H1 (cell line): Measurements from ENCODE around the gene PGAM1. TPM values are rescaled to one million over a fixed set of nuclear protein-coding genes. Genes with fewer than 3 reads are reported as not detected.

Source experiments
- CTCF ChIA-PET: fragments of 300-600 bp; sonication (Branson Sonifier 250); formaldehyde crosslinking; loops from one replicate; lab custom pipeline; 2021; ENCODE audit not compliant: partially characterized antibody; lab: Charles Lee
- POLR2A ChIA-PET: fragments of 300-600 bp; sonication (Branson Sonifier 250); formaldehyde crosslinking; loops from one replicate; lab custom pipeline; 2021; ENCODE audit warnings: inconsistent platforms; ENCODE audit not compliant: partially characterized antibody; lab: Charles Lee
- DNase-seq, 2 experiments: peaks; one replicate each; pipeline versions ENCODE4 v3.0.0 to v3.0.0-alpha.2; 2010 to 2022; ENCODE audit warnings: low spot score in 2 of 2, low read depth in 1 of 2, mixed read lengths in 1 of 2
- FAIRE-seq: peaks from 2 replicates; lab custom pipeline; 2011; peaks lifted over from hg19 to GRCh38; lab: Jason Lieb, UNC
- H2AFZ ChIP-seq: 2 replicates; pipeline ENCODE4 v1.8.1; 2012; ENCODE audit warnings: low read length, inconsistent platforms
- H2AK5ac ChIP-seq: 2 replicates; pipeline ENCODE4 v1.6.1; 2013; ENCODE audit warnings: low read depth, low read length
- H2BK120ac ChIP-seq: replicated peaks from 2 replicates; pipeline ENCODE3; 2013; ENCODE audit warnings: low read depth, low read length, inconsistent platforms
- H2BK12ac ChIP-seq: 2 replicates; pipeline ENCODE4 v1.6.1; 2013; ENCODE audit warnings: low read depth, low read length
- H2BK15ac ChIP-seq: 2 replicates; pipeline ENCODE4 v1.6.1; 2013; ENCODE audit warnings: low read length
- H2BK20ac ChIP-seq: 2 replicates; pipeline ENCODE4 v1.6.1; 2013; ENCODE audit warnings: low read length
- H2BK5ac ChIP-seq: 2 replicates; pipeline ENCODE4 v1.6.1; 2013; ENCODE audit warnings: low read depth, low read length
- H3K14ac ChIP-seq: 2 replicates; pipeline ENCODE4 v1.6.1; 2013; ENCODE audit warnings: inconsistent platforms; ENCODE audit not compliant: insufficient read length
- H3K18ac ChIP-seq: 2 replicates; pipeline ENCODE4 v1.6.1; 2013; ENCODE audit warnings: low read length; ENCODE audit errors: extremely low read depth
- H3K23ac ChIP-seq: 2 replicates; pipeline ENCODE4 v1.6.1; 2013; ENCODE audit warnings: inconsistent platforms; ENCODE audit not compliant: insufficient read length
- H3K23me2 ChIP-seq: 2 replicates; pipeline ENCODE4 v1.6.1; 2013; ENCODE audit warnings: low read depth, low read length
- H3K27ac ChIP-seq: 2 replicates; pipeline ENCODE4 v1.6.1; 2011; ENCODE audit warnings: low read depth, low read length, inconsistent platforms
- H3K27me3 ChIP-seq, 4 experiments: replicated peaks in 1 of 4; 1 replicate in 1 of 4; 2 replicates in 3 of 4; pipeline versions ENCODE4 v1.6.1 to v1.8.1; 2011 to 2013; ENCODE audit warnings: low read length in 3 of 4, mild to moderate bottlenecking in 3 of 4, inconsistent platforms in 2 of 4, mixed read lengths in 2 of 4, moderate library complexity in 1 of 4; ENCODE audit not compliant: control insufficient read depth in 3 of 4, insufficient read depth in 3 of 4; ENCODE audit errors: extremely low read depth in 1 of 4
- H3K36me3 ChIP-seq, 4 experiments: 2 replicates each; pipeline versions ENCODE4 v1.6.1 to v1.8.1; 2011 to 2013; ENCODE audit warnings: mild to moderate bottlenecking in 4 of 4, low read length in 3 of 4, moderate library complexity in 2 of 4, control low read depth in 1 of 4, inconsistent platforms in 1 of 4; ENCODE audit not compliant: insufficient read depth in 4 of 4, control insufficient read depth in 2 of 4
- H3K4ac ChIP-seq: replicated peaks from 2 replicates; pipeline ENCODE3; 2013; ENCODE audit warnings: low read length, low read depth, mixed read lengths, inconsistent platforms; ENCODE audit not compliant: insufficient read length
- H3K4me1 ChIP-seq, 4 experiments: replicated peaks in 1 of 4; 1 replicate in 1 of 4; 2 replicates in 3 of 4; pipeline versions ENCODE4 v1.6.1 to v1.8.1; 2011 to 2013; ENCODE audit warnings: low read length in 3 of 4, inconsistent platforms in 2 of 4, mixed read lengths in 1 of 4; ENCODE audit not compliant: insufficient read depth in 4 of 4, control insufficient read depth in 3 of 4
- H3K4me2 ChIP-seq, 2 experiments: 2 replicates each; pipeline versions ENCODE4 v1.6.1 to v1.8.1; 2011 to 2013; ENCODE audit warnings: low read depth in 2 of 2, low read length in 2 of 2, control low read depth in 1 of 2, inconsistent platforms in 1 of 2, mild to moderate bottlenecking in 1 of 2; ENCODE audit not compliant: insufficient read depth in 1 of 2
- H3K4me3 ChIP-seq, 4 experiments: fragments of 200-600, 300-600 bp in 1 of 4; sonication (generic), shearing (Covaris generic), sonication (Bioruptor Twin) in 1 of 4; 2 replicates each; pipeline versions ENCODE4 v1.5.1 to v1.8.1; 2011 to 2016; ENCODE audit warnings: low read length in 4 of 4, low read depth in 3 of 4, control low read depth in 2 of 4, inconsistent platforms in 2 of 4, mild to moderate bottlenecking in 2 of 4, mixed read lengths in 1 of 4, moderate library complexity in 1 of 4; ENCODE audit not compliant: insufficient read depth in 2 of 4; ENCODE audit errors: extremely low read depth in 1 of 4
- H3K56ac ChIP-seq: replicated peaks from 2 replicates; pipeline ENCODE3; 2013; ENCODE audit warnings: low read depth, mild to moderate bottlenecking, mixed read lengths, low read length, inconsistent platforms; ENCODE audit not compliant: insufficient read length
- H3K79me1 ChIP-seq: 2 replicates; pipeline ENCODE4 v1.6.1; 2013; ENCODE audit warnings: low read depth, low read length, control low read depth
- H3K79me2 ChIP-seq, 2 experiments: 2 replicates each; pipeline versions ENCODE4 v1.6.1 to v1.8.1; 2012 to 2013; ENCODE audit warnings: low read length in 2 of 2, mild to moderate bottlenecking in 2 of 2, inconsistent platforms in 1 of 2; ENCODE audit not compliant: insufficient read depth in 2 of 2, control insufficient read depth in 1 of 2
- H3K9ac ChIP-seq, 4 experiments: replicated peaks in 1 of 4; 1 replicate in 1 of 4; 2 replicates in 3 of 4; pipeline versions ENCODE4 v1.6.1 to v1.8.1; 2011 to 2013; ENCODE audit warnings: low read depth in 3 of 4, low read length in 3 of 4, control low read depth in 2 of 4, mild to moderate bottlenecking in 2 of 4, moderate library complexity in 2 of 4, inconsistent platforms in 1 of 4; ENCODE audit errors: extremely low read depth in 1 of 4
- H3K9me3 ChIP-seq, 2 experiments: 2 replicates each; pipeline versions ENCODE4 v1.6.1 to v1.8.1; 2012 to 2013; ENCODE audit warnings: mild to moderate bottlenecking in 2 of 2, moderate library complexity in 2 of 2, control low read depth in 1 of 2, inconsistent platforms in 1 of 2, low read depth in 1 of 2, low read length in 1 of 2, mixed read lengths in 1 of 2; ENCODE audit not compliant: insufficient read depth in 2 of 2
- H4K20me1 ChIP-seq, 2 experiments: replicated peaks in 1 of 2; 2 replicates each; pipeline versions ENCODE3 to v1.8.1; 2011 to 2013; ENCODE audit warnings: inconsistent platforms in 2 of 2, low read length in 2 of 2, mild to moderate bottlenecking in 1 of 2; ENCODE audit not compliant: insufficient read depth in 2 of 2, control insufficient read depth in 1 of 2
- H4K5ac ChIP-seq: 2 replicates; pipeline ENCODE4 v1.6.1; 2013; ENCODE audit warnings: low read length, low read depth, mixed read lengths, inconsistent platforms; ENCODE audit not compliant: insufficient read length
- H4K8ac ChIP-seq: 2 replicates; pipeline ENCODE4 v1.8.0; 2013; ENCODE audit warnings: mild to moderate bottlenecking, moderate library complexity, low read length, inconsistent platforms; ENCODE audit not compliant: insufficient read depth; ENCODE audit errors: extremely low read depth
- H4K91ac ChIP-seq: replicated peaks from 2 replicates; pipeline ENCODE3; 2013; ENCODE audit warnings: low read length, mixed read lengths, inconsistent platforms; ENCODE audit not compliant: insufficient read length
- ATF3 ChIP-seq: IDR thresholded peaks from 2 replicates; pipeline ENCODE4 v1.6.1; 2011; ENCODE audit warnings: low read depth, mild to moderate bottlenecking, low read length; ENCODE audit not compliant: insufficient read depth
- GABPA ChIP-seq: IDR thresholded peaks from 2 replicates; pipeline ENCODE4 v1.6.1; 2011; ENCODE audit warnings: mild to moderate bottlenecking, low read length, moderate library complexity, borderline replicate concordance; ENCODE audit not compliant: insufficient read depth
- WGBS, 2 experiments: shearing (Covaris generic) in 1 of 2; methylation state at CpG; one replicate each; pipeline versions ENCODE4 v1.1.6 to v1.1.7; 2013 to 2015; ENCODE audit warnings: low lambda C conversion rate in 2 of 2, mixed read lengths in 2 of 2, inconsistent platforms in 1 of 2, low coverage in 1 of 2, missing lambda C conversion rate in 1 of 2; ENCODE audit not compliant: insufficient replicate concordance in 2 of 2, insufficient coverage in 1 of 2, insufficient read length in 1 of 2; ENCODE audit errors: extremely low coverage in 1 of 2, missing lambda C conversion rate in 1 of 2; 5-methylcytosine and 5-hydroxymethylcytosine counted together
- polyA plus RNA-seq, 7 experiments: library from polyadenylated mRNA; depleted of rRNA in 3 of 7; stranded (reverse) in 5 of 7; unstranded in 2 of 7; fragments of >200 nt in 5 of 7; fragments of 200-250 nt in 2 of 7; gene quantifications; 1 replicate in 5 of 7; 2 replicates in 1 of 7; 4 replicates in 1 of 7; pipeline versions ENCODE4 v1.2.1 to v1.2.3, GENCODE V29; 2011 to 2013; ENCODE audit warnings: missing spikeins in 2 of 7, mixed read lengths in 2 of 7
- total RNA-seq: library from RNA; stranded (reverse); fragmentation: NEBNext Ultra II Directional; extraction: Animal tissue kit (Norgen Biotek cat#: 25700); gene quantifications from 2 replicates; pipeline ENCODE4 v1.2.1, GENCODE V29; 2021

PGAM1 gene
- total and polyA plus RNA-seq, 2 of the 8 experiments (the other 6 are each of a cell fraction or from before 2014, with no cell fraction given) = 791 to 799 TPM

- POLR2A ChIA-PET = interaction anchor here (1.0 to 3.2 kb wide), 3 partner anchors 14 to 39 kb away, joined by 3 to 13 read pairs (median 4); no protein-coding TSS in a partner anchor
- no peak for TF ChIP-seq GABPA
- no peak for TF ChIP-seq ATF3
- 93% methylated on average over 2 of the region's 2 CpGs; no CpG with 5 or more reads in 1 of the 2 experiments for WGBS, 2 experiments
Observed at GRCh38 chr10:97407952-97408248, 18.1 kb upstream of the PGAM1 start.

More at GRCh38 chr10:97407952-97408248, 18.1 kb upstream of the PGAM1 start:
- no peaks in the 10 kb centered on the region; the same call in 1 of the 2 replicates for H3K79me1 ChIP-seq
- H3K9me3 ChIP-seq = no peaks in the 10 kb centered on the region
- H2BK12ac ChIP-seq = no peak overlapping the region
- H3K56ac ChIP-seq = no peak overlapping the region
- H3K9ac ChIP-seq = no peak overlapping the region
- no peak overlapping the region for H2BK120ac ChIP-seq
- no peak overlapping the region for H3K4ac ChIP-seq
- H3K4me2 ChIP-seq = no peak overlapping the region
- H2BK5ac ChIP-seq = no peak overlapping the region
- peaks cover 2% of the 10 kb centered on the region; the same call in 1 of the 2 replicates for H3K23me2 ChIP-seq
- no peaks in the 10 kb centered on the region for H3K4me1 ChIP-seq
- no peak for FAIRE-seq
- H2AK5ac ChIP-seq = no peak overlapping the region
- H3K79me2 ChIP-seq = no peaks in the 10 kb centered on the region
- H3K27ac ChIP-seq = no peak overlapping the region
- CTCF ChIA-PET = interaction anchor here (0.6 to 9.8 kb wide), 11 partner anchors 14 to 406 kb away, joined by 3 to 128 read pairs (median 5); partner anchors contain the start of genes EXOSC1, PGAM1 and ZDHHC16
- H4K20me1 ChIP-seq = no peaks in the 10 kb centered on the region
- H2BK15ac ChIP-seq = no peak overlapping the region
- no peak overlapping the region for H3K23ac ChIP-seq
- H4K8ac ChIP-seq = no peak overlapping the region
- no peak overlapping the region for H3K4me3 ChIP-seq
- no peak overlapping the region for H3K14ac ChIP-seq
- H4K91ac ChIP-seq = no peak overlapping the region
- no peaks in the 10 kb centered on the region for H3K27me3 ChIP-seq
- no peak overlapping the region for H3K18ac ChIP-seq
- DNase-seq = no peak
- no peak overlapping the region for H2BK20ac ChIP-seq
- H4K5ac ChIP-seq = no peak overlapping the region
- H2AFZ ChIP-seq = no peak overlapping the region
- no peaks in the 10 kb centered on the region for H3K36me3 ChIP-seq
